22Rv1 (cell line): ENCODE data around the gene ZNF398.

Experiments
- CTCF ChIP-seq: fragments of 450-650 bp; IDR thresholded peaks from 2 replicates; pipeline ENCODE4 v1.5.1; 2017; ENCODE audit warnings: mild to moderate bottlenecking
- ZFX ChIP-seq: fragments of 450-650 bp; IDR thresholded peaks from 2 replicates; pipeline ENCODE4 v1.6.1; 2017; ENCODE audit warnings: antibody characterized with exemption, borderline replicate concordance

GRCh38 chr7:149207324-149208035, 60.2 kb downstream of the ZNF398 start:
- TF ChIP-seq CTCF (no peak), ZFX (no peak)
